ENCODE measurements around the gene STOM.

Gene STOM

DNA sequence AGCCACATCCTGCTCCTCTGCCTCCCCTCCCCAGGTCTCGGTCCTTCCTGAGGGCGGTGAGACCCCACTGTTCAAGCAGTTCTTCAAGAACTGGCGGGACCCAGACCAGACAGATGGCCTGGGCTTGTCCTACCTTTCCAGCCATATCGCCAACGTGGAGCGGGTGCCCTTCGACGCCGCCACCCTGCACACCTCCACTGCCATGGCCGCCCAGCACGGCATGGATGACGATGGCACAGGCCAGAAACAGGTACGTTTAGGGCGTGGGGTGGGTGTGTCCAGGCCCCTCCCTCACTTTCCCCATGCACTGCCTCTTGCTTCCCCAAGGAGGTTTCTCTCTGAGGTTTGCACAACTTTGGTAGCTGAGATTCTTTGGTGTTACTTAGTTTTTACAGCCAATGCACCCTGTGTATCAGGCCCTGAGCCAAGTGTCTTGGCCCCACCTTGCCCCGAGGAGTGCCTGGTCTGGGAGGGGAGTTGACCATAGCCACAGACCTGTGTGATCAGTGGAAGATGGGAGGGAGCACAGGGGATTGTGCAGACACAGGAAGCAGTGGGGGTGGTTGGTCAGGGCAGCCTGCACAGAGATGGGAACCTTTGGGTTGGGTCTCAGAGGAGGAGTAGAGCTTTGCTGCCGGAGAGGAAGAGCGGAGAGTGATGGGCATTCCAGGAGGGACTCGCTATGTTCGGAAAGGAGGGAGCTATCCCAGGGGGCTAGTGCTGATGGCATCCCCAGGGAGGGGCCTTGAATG is 51.2 kb downstream of the STOM start:
- no peak for DNase-seq

DNA sequence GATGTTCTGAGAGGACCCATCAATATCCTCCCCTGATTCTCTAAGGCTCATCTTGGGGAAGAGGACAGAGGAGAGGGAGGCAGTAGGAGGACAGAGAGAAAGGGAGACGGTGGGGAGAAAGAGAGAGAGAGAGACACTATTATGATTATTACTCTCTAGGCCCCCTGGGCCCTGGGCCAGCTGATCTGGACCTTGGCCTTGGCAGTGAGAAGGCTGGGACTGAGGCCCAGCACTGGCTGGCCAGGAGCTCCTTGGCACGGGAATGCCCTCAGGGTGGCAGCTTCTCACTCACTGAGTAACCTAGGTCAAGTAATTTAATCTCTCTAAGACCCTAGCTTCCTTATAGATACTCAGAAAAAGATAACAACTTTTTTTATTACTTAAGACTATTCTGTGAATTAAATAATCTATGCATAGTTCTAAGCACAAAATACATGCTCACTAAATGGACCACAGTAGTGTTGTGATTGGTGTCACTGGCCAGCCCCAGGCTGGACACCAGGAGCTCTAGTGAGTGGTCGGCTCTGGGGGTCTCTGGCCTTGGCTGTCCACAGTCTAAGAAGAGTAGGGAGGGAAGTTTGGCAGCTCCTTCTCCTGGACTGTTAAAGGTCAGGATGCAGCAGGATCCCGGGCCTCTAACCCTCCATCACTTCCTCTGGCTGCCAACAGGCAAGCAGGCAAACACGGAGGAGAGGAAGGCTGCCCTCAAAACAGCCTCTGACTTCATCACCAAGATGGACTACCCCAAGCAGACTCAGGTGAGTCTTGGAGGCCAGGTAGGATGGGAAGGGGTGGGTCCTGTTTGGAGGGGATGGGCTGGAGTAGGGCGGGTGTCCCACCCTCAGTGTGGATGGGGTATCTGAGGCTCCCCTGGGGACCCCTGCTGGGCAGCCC is 52.1 kb downstream of the STOM start:
- DNase-seq, result no peak

DNA sequence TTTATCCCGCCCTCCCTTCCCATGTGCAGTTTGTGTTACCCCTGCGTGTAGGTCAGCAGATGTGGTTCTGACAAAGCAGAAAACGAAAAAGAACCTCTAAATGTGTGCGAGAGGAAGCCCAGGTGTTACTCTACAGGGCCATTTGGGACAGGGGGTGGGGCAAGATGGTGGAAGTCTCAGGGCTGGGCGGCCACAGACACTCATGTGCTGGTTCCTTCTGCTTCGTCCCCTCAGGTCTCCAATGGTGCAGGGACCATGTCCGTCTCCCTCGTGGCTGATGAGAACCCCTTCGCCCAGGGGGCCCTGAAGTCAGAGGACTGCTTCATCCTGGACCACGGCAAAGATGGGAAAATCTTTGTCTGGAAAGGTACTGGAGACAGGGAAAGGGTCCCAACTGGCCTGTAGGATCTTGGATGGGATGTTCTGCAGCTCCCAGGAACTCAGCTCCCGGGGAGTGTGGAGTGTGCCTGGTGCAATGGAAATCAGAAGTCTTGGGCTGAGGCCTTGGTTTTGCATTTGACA is 53.1 kb downstream of the STOM start:
- no peak for DNase-seq

DNA sequence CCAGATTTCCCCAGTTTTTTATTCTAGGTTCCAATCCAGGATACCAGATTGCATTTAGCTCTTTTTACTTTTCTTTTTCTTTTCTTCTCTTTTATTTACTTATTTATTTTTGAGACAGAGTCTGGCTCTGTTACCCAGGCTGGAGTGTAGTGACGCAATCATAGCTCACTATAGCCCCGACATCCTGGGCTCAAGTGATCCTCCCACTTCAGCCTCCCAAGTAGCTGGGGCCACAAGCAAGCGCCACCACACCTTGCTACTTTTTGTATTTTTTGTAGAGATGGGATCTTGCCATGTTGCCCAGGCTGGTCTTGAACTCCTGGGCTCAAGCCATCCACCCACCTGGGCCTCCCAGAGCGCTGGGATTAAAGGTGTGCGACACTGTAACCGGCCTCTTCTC is 53.7 kb downstream of the STOM start:
- no peak for DNase-seq

- DNase-seq, result no peak
These were observed 56.4 kb downstream of the STOM start for GRCh38 chr9:121313458-121314152.

DNA sequence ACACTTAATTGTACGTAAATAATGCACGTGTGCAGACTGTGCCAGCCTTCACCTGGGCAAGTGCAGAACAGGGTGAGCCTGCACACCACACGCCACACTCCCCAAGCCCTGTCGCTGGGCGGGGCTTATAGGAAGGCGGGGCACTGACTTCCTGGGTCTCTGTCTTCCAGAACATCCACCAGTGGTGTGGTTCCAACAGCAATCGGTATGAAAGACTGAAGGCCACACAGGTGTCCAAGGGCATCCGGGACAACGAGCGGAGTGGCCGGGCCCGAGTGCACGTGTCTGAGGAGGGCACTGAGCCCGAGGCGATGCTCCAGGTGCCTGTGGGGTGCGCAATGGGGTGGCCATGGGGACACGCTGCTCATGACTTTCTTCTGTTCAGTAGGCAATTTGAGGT is 57.9 kb downstream of the STOM start:
- no peak for DNase-seq

GRCh38 chr9:121310571-121310970 is 59.5 kb downstream of the STOM start:
- no peak for DNase-seq

GRCh38 chr9:121309833-121310425 is 60.1 kb downstream of the STOM start:
- no peak for DNase-seq

DNA sequence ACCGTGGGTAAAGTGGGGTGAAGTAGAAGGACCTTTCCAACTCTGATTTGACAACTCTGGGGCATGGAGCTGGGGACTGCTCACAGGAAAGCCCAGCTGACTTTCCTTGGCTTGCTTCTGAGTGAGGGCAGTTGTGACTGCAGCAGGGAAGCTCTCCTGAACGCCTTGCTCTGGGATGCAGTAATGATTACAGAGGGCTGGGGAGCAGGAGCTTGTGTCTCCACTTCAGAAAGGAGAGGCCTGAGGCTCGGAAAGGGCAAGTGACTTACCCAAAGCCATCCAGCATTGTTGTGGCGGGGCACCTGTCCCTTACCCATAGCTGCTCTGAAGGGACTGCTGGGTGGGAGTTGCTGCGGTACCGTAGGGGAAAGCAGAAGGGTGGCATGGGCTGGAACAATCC is 60.9 kb downstream of the STOM start:
- DNase-seq, result no peak

DNA sequence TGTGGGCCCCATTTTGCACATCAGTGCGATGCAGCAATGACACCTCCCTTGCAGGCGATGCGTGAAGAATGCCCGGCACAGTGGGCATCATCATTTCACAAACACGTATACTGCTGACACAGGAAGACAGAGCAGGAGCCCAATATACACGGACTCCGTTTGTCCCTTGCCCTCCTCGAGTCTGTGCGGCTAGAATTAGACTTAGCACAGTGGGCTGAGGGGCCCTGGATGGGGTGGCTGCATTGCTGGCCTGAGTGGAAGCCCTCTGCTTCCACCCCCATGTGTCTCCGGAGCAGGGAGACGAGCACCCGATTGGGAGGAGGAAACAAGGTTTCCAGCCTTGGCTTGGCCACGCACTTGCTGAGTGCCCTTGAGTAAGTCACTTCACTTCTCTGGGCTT is 61.3 kb downstream of the STOM start:
- no peak for DNase-seq

GRCh38 chr9:121307976-121308375 is 62.1 kb downstream of the STOM start:
- no peak for DNase-seq

GRCh38 chr9:121305269-121305994 is 64.6 kb downstream of the STOM start:
- no peak for DNase-seq

DNA sequence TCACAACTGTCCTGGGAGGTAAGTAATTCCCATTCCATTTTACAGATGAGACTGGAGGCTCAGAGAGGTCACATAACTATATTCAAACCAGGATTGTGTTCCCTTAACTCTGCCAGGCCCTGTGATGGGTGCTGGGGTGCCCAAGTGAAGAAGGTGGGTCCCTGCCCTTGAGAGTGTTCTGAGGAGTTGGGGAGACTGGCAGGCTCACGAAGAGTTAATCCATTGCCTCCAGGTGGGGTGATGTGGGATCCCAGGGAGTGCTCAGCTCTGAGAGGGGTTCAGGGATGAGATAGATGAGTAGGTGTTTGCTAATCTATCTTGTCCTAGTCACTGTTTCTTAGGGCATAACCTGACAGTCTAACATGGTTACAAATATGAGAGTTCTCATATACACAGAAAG is 65.3 kb downstream of the STOM start:
- DNase-seq, result no peak

- DNase-seq, result no peak
These were observed 66.3 kb downstream of the STOM start for GRCh38 chr9:121303456-121304451.

DNA sequence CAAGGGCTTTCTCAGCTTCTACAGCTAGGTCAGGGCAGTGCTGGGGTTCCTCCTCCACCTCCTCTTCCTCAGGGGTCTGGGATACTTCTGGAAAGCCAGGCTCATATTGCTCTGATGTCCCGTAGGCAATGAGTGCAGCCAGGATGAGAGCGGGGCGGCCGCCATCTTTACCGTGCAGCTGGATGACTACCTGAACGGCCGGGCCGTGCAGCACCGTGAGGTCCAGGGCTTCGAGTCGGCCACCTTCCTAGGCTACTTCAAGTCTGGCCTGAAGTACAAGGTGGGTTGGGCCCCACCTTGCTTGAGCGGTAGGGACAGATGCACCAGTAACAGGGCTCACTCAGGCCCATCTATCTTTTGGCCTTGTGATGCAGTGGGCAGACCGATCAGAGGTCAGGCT is 67.3 kb downstream of the STOM start:
- DNase-seq, result no peak

DNA sequence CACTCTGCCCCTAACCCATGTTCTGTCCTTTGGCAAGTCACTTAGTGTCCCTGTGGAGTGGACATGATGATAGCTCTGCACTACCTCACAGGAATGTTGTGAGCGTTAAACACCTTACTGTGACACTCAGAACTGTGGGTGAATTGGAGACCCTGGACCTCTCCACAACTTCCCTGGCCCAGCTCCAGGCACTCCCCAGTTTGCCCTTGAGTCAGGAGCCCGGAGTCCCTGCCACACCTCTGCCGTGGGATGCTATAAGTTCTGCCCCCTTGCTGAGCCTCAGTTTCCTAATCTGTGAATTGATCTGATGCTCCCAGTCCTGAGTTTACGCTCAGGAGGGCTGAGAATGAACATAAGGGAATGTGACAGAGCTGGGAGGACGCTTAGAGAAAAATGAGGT is 67.7 kb downstream of the STOM start:
- no peak for DNase-seq

DNA sequence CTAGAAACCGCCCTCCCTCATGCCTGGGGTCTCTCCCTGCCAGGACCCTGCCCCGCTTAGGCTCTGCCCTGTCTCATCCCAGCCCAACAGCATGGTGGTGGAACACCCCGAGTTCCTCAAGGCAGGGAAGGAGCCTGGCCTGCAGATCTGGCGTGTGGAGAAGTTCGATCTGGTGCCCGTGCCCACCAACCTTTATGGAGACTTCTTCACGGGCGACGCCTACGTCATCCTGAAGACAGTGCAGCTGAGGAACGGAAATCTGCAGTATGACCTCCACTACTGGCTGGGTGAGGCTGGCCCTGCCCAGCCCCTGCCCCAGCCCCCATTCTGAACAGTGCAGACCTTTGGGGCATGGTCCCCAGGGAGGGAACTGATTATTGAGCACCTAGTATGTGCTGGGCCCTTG is 68.2 kb downstream of the STOM start:
- no peak for DNase-seq

GRCh38 chr9:121300283-121301119 is 69.5 kb downstream of the STOM start:
- no peak for DNase-seq

- no peak for DNase-seq
These were observed 70.4 kb downstream of the STOM start for GRCh38 chr9:121299467-121300282.
